A549 (cell line): ENCODE measurements around the gene CPSF7.

Source experiments
- CBX8 ChIP-seq: fragments of 200-600 bp; sonication (generic); IDR thresholded peaks from 2 replicates; pipeline ENCODE4 v1.6.1; 2016
- CTCF ChIP-seq: fragments of >200 bp; sonication (Bioruptor Twin); formaldehyde crosslinking; IDR thresholded peaks from 3 replicates; pipeline ENCODE4 v1.5.1; 2016
- EP300 ChIP-seq, 2 experiments: fragments of >200 bp; sonication (Bioruptor Twin); formaldehyde crosslinking; IDR thresholded peaks; 2 replicates in 1 of 2; 3 replicates in 1 of 2; pipeline ENCODE4 v1.6.1; 2016 to 2017
- JUN ChIP-seq, 2 experiments: fragments of >200 bp; sonication (Bioruptor Twin); formaldehyde crosslinking; IDR thresholded peaks; 2 replicates in 1 of 2; 3 replicates in 1 of 2; pipeline ENCODE4 v1.6.1; 2016 to 2017
- MAZ ChIP-seq: fragments of 150-350 bp; IDR thresholded peaks from 2 replicates; pipeline ENCODE4 v1.6.1; 2014; ENCODE audit warnings: antibody characterized with exemption, low read depth, low read length, borderline replicate concordance
- POLR2A ChIP-seq: IDR thresholded peaks from 2 replicates; pipeline ENCODE4 v1.6.1; 2012; ENCODE audit warnings: mild to moderate bottlenecking, low read length
- POLR2AphosphoS2 ChIP-seq: conservative IDR thresholded peaks from 2 replicates; pipeline ENCODE4 v1.6.1; 2012; ENCODE audit warnings: low read length, improper control_type of control experiment, inconsistent platforms
- RCOR1 ChIP-seq: fragments of 150-350 bp; IDR thresholded peaks from 2 replicates; pipeline ENCODE4 v1.6.1; 2014; ENCODE audit warnings: antibody characterized with exemption, low read length, low read depth
- TFCP2L1 ChIP-seq: fragments of 250-450 bp; sonication (Bioruptor Pico); IDR thresholded peaks from 2 replicates; pipeline ENCODE4 v1.5.0; 2021; ENCODE audit warnings: mild to moderate bottlenecking
- TF ChIP-seq, protein P1 (sequence below): IDR thresholded peaks from 2 replicates; pipeline ENCODE4 v1.6.1; 2012
- TF ChIP-seq, protein P2 (sequence below): fragments of 150-350 bp; IDR thresholded peaks from 2 replicates; pipeline ENCODE4 v1.6.1; 2014; ENCODE audit warnings: low read depth, mild to moderate bottlenecking, low read length

GRCh38 chr11:61370349-61371005, 59.3 kb downstream of the CPSF7 start:
- TF ChIP-seq CTCF (no peak), POLR2AphosphoS2 (no peak), RCOR1 (no peak), EP300 (IDR thresholded peaks at IDR 0.05) (no peak), TFCP2L1 (CRISPR knock-in tag) (no peak), JUN (IDR thresholded peaks at IDR 0.05) (no peak), POLR2A (no peak), MAZ (no peak), CBX8 (no peak)
- TF ChIP-seq, protein P1, sequence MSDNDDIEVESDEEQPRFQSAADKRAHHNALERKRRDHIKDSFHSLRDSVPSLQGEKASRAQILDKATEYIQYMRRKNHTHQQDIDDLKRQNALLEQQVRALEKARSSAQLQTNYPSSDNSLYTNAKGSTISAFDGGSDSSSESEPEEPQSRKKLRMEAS = no peak
- TF ChIP-seq, protein P2, sequence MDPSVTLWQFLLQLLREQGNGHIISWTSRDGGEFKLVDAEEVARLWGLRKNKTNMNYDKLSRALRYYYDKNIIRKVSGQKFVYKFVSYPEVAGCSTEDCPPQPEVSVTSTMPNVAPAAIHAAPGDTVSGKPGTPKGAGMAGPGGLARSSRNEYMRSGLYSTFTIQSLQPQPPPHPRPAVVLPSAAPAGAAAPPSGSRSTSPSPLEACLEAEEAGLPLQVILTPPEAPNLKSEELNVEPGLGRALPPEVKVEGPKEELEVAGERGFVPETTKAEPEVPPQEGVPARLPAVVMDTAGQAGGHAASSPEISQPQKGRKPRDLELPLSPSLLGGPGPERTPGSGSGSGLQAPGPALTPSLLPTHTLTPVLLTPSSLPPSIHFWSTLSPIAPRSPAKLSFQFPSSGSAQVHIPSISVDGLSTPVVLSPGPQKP = no peak
